Coronary artery (tissue), 2 donors: ENCODE results near the gene ZDHHC9.

Experiments used
- DNase-seq: peaks from one replicate; pipeline ENCODE4 v3.0.0-alpha.2; 2017; ENCODE audit warnings: low spot score
- H3K27ac ChIP-seq, 2 donors: fragments of 200-600 bp; sonication (generic); one replicate each; pipeline ENCODE4 v1.5.1; 2016 to 2019
- H3K4me3 ChIP-seq: fragments of 200-600 bp; sonication (generic); 2 replicates; pipeline ENCODE4 v1.5.1; 2016; ENCODE audit warnings: mild to moderate bottlenecking, moderate library complexity
- TF ChIP-seq, protein P1 (sequence below): fragments of 200-600 bp; sonication (generic); IDR thresholded peaks from one replicate; pipeline ENCODE4 v1.5.1; 2019; ENCODE audit warnings: antibody characterized with exemption

The ZDHHC9 gene

DNA sequence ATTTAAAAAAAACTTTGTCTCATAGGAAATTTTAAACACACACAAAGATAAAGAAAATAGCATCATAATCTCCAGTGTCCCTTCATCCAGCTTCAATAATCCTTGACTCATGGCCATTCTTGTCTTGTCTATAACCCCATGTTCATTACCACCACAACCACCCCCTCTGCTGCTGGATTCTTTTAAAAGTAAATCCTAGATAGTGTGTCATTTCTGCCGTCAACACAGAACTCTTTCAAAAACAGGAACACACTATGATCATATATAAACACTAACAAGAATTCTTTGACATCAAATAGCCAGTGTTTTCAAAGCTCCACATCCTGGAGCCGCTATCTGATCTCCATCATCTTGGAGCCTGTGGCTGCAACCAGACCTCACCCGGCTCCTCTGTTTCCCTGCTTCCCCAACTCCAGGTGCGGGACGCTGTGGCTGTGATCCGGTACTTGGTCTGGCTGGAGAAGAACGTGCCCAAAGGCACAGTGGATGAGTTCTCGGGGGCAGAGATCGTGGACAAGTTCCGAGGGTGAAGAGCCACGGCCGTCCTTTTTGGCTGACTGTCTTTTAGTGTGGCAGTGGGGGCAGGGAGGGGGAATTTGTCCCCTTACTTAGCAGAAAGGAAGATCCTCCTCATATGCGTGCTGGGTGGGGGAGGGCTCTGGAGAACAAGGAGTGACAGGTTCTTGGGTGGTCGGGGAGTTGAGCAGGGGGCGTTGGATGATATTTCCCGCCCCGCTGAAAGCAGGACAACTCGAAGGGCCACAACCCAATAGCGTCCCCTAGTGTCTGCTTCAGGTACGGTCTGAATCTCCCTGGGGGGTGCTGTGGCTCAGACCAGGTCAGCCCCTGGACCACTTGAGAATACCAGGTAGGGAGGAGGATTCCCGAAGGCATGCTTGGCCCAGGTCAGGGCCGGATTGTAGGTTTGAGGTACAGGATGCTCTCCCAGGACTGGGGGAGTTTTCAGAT lies 89.3 kb downstream of the ZDHHC9 start:
- TF ChIP-seq, protein P1, sequence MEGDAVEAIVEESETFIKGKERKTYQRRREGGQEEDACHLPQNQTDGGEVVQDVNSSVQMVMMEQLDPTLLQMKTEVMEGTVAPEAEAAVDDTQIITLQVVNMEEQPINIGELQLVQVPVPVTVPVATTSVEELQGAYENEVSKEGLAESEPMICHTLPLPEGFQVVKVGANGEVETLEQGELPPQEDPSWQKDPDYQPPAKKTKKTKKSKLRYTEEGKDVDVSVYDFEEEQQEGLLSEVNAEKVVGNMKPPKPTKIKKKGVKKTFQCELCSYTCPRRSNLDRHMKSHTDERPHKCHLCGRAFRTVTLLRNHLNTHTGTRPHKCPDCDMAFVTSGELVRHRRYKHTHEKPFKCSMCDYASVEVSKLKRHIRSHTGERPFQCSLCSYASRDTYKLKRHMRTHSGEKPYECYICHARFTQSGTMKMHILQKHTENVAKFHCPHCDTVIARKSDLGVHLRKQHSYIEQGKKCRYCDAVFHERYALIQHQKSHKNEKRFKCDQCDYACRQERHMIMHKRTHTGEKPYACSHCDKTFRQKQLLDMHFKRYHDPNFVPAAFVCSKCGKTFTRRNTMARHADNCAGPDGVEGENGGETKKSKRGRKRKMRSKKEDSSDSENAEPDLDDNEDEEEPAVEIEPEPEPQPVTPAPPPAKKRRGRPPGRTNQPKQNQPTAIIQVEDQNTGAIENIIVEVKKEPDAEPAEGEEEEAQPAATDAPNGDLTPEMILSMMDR, result no peak
- no peak for DNase-seq
- Histone ChIP-seq H3K27ac (no peak overlapping the region), H3K4me3 (no peak overlapping the region)
